ENCODE data around the gene SPATA24.

GRCh38 chr5:139403418-139403786 is 487 bp downstream of the SPATA24 start:
- no peak for TF ChIP-seq SIN3A (IDR thresholded peaks at IDR 0.05; ENCODE audit: borderline replicate concordance, insufficient read depth, low read length)
- no peak for TF ChIP-seq TAF1 (IDR thresholded peaks at IDR 0.05; ENCODE audit: borderline replicate concordance, insufficient read depth, low read length)
